HepG2 (cell line): ENCODE results near the gene AGPAT3. TPM values are rescaled to one million over a fixed set of nuclear protein-coding genes. Genes with fewer than 3 reads are reported as not detected.

Experiments used
- ARID5B ChIP-seq: IDR thresholded peaks from 2 replicates; pipeline ENCODE4 v1.4.0; 2020; ENCODE audit warnings: mild to moderate bottlenecking, missing genetic modification reagents
- ATF1 ChIP-seq: IDR thresholded peaks from 2 replicates; pipeline ENCODE4 v1.6.1; 2016; ENCODE audit warnings: mild to moderate bottlenecking, control low read depth
- CHCHD3 ChIP-seq: sonication (generic); formaldehyde crosslinking; IDR thresholded peaks from 2 replicates; pipeline ENCODE4 v1.8.0; 2022; ENCODE audit warnings: mild to moderate bottlenecking, missing genetic modification reagents, moderate library complexity
- CTCF ChIP-seq: sonication (generic); formaldehyde crosslinking; IDR thresholded peaks from 2 replicates; pipeline ENCODE4 v1.5.0; 2020; ENCODE audit warnings: mild to moderate bottlenecking, missing genetic modification reagents, moderate library complexity
- ELF1 ChIP-seq: sonication (generic); formaldehyde crosslinking; IDR thresholded peaks from 2 replicates; pipeline ENCODE4 v1.4.0; 2020; ENCODE audit warnings: missing genetic modification reagents
- GABPA ChIP-seq, 2 experiments: IDR thresholded peaks; 2 replicates each; pipeline ENCODE4 v1.6.1; 2011 to 2016; ENCODE audit warnings: low read depth in 2 of 2, low read length in 1 of 2, missing biosample characterization in 1 of 2, missing genetic modification characterization in 1 of 2
- KLF6 ChIP-seq: IDR thresholded peaks from 2 replicates; pipeline ENCODE4 v1.8.0; 2016; ENCODE audit warnings: missing biosample characterization, missing genetic modification reagents
- PHF8 ChIP-seq: sonication (generic); formaldehyde crosslinking; IDR thresholded peaks from 2 replicates; pipeline ENCODE4 v1.5.0; 2020; ENCODE audit warnings: missing genetic modification reagents
- PPARG ChIP-seq: conservative IDR thresholded peaks from 2 replicates; pipeline ENCODE4 v1.6.1; 2016; ENCODE audit warnings: missing biosample characterization, missing genetic modification reagents
- XRCC5 ChIP-seq: fragments of 200-400 bp; formaldehyde crosslinking; optimal IDR thresholded peaks from 2 replicates; pipeline ENCODE3; 2017; ENCODE audit warnings: mild to moderate bottlenecking, low read length
- ZFP62 ChIP-seq: sonication (generic); formaldehyde crosslinking; IDR thresholded peaks from 2 replicates; pipeline ENCODE4 v1.4.0; 2020; ENCODE audit warnings: missing genetic modification reagents
- ZMAT3 ChIP-seq: sonication (generic); formaldehyde crosslinking; conservative IDR thresholded peaks from 2 replicates; pipeline ENCODE4 v1.7.0; 2021; ENCODE audit warnings: missing genetic modification reagents
- ZNF335 ChIP-seq: sonication (generic); formaldehyde crosslinking; IDR thresholded peaks from 2 replicates; pipeline ENCODE4 v1.4.0; 2020; ENCODE audit warnings: missing genetic modification reagents
- ZNF414 ChIP-seq: sonication (generic); formaldehyde crosslinking; IDR thresholded peaks from 2 replicates; pipeline ENCODE4 v1.5.0; 2020; ENCODE audit warnings: missing genetic modification reagents
- ZNF451 ChIP-seq: sonication (generic); formaldehyde crosslinking; IDR thresholded peaks from 2 replicates; pipeline ENCODE4 v1.5.0; 2020; ENCODE audit warnings: mild to moderate bottlenecking, missing genetic modification reagents
- ZNF678 ChIP-seq: sonication (generic); formaldehyde crosslinking; IDR thresholded peaks from 2 replicates; pipeline ENCODE4 v1.4.0; 2020; ENCODE audit warnings: mild to moderate bottlenecking, missing genetic modification reagents
- ZNF816 ChIP-seq: sonication (generic); formaldehyde crosslinking; IDR thresholded peaks from 2 replicates; pipeline ENCODE4 v1.8.0; 2022; ENCODE audit warnings: missing genetic modification reagents, mild to moderate bottlenecking, borderline replicate concordance
- polyA plus RNA-seq, 8 experiments: library from polyadenylated mRNA; depleted of rRNA in 3 of 8; stranded (reverse) in 7 of 8; unstranded in 1 of 8; fragments of >200 nt; fragmentation: Illumina TruSeq in 4 of 8; extraction: Trizol in 4 of 8; gene quantifications; 2 replicates each; pipeline versions ENCODE4 v1.2.1 to v1.2.3, GENCODE V29; 2011 to 2016; ENCODE audit warnings: low read depth in 4 of 8, missing spikeins in 1 of 8, mixed read lengths in 1 of 8; ENCODE audit not compliant: insufficient read depth in 1 of 8
- total RNA-seq, 5 experiments: library from RNA; depleted of rRNA; stranded (reverse); fragments of >200 nt; fragmentation: Illumina TruSeq; extraction: Trizol; gene quantifications; 2 replicates each; pipeline ENCODE4 v1.2.3, GENCODE V29; 2016; ENCODE audit warnings: low read depth in 1 of 5
- TF ChIP-seq, protein P1 (sequence below): sonication (generic); formaldehyde crosslinking; IDR thresholded peaks from 2 replicates; pipeline ENCODE4 v1.5.1; 2020; ENCODE audit warnings: missing genetic modification reagents, mild to moderate bottlenecking, borderline replicate concordance
- TF ChIP-seq, protein P2 (sequence below): sonication (generic); formaldehyde crosslinking; IDR thresholded peaks from 2 replicates; pipeline ENCODE4 v1.9.0; 2021; ENCODE audit warnings: missing genetic modification reagents, mild to moderate bottlenecking, borderline replicate concordance
- TF ChIP-seq, protein P3 (sequence below): IDR thresholded peaks from 2 replicates; pipeline ENCODE4 v1.6.1; 2016; ENCODE audit warnings: mild to moderate bottlenecking, missing biosample characterization, missing genetic modification reagents

Gene AGPAT3
- total and polyA plus RNA-seq, 2 of the 13 experiments (the other 11 are each of a cell fraction or from before 2014, with no cell fraction given): 32.2 to 54.4 TPM

GRCh38 chr21:44011579-44012473 is 146.8 kb downstream of the AGPAT3 start, which contains the start of gene TRAPPC10 (continued):
- TF ChIP-seq KLF6 (CRISPR knock-in tag) (0 out of 2 replicates have a peak, but pooled peaks have one; percentile 28), GABPA (IDR thresholded peaks at IDR 0.05; ENCODE audit: low read depth, low read length) (peak; percentile 92), GABPA (CRISPR knock-in tag; IDR thresholded peaks at IDR 0.05; ENCODE audit: low read depth) (peak; percentile 82), ELF1 (CRISPR knock-in tag) (peak; percentile 55; the same call in 1 of the 2 replicates), ZNF816 (CRISPR knock-in tag) (no peak), PPARG (CRISPR knock-in tag) (no peak), ZFP62 (CRISPR knock-in tag) (no peak), ZNF451 (CRISPR knock-in tag) (peak; percentile 59), CHCHD3 (CRISPR knock-in tag) (no peak), ZMAT3 (CRISPR knock-in tag) (no peak), ARID5B (CRISPR knock-in tag) (peak; percentile 35; the same call in 1 of the 2 replicates), ZNF678 (no peak; the same call in 1 of the 2 replicates), CTCF (CRISPR knock-in tag) (0 out of 2 replicates have a peak, but pooled peaks have one; percentile 12), XRCC5 (peak; percentile 50), ATF1 (CRISPR knock-in tag) (peak; percentile 69), ZNF335 (CRISPR knock-in tag) (no peak), PHF8 (CRISPR knock-in tag) (peak; percentile 88), ZNF414 (CRISPR knock-in tag) (peak; percentile 60; the same call in 1 of the 2 replicates)
- TF ChIP-seq, protein P1, sequence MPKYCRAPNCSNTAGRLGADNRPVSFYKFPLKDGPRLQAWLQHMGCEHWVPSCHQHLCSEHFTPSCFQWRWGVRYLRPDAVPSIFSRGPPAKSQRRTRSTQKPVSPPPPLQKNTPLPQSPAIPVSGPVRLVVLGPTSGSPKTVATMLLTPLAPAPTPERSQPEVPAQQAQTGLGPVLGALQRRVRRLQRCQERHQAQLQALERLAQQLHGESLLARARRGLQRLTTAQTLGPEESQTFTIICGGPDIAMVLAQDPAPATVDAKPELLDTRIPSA (CRISPR knock-in tag): no peak; the same call in 1 of the 2 replicates
- TF ChIP-seq, protein P2, sequence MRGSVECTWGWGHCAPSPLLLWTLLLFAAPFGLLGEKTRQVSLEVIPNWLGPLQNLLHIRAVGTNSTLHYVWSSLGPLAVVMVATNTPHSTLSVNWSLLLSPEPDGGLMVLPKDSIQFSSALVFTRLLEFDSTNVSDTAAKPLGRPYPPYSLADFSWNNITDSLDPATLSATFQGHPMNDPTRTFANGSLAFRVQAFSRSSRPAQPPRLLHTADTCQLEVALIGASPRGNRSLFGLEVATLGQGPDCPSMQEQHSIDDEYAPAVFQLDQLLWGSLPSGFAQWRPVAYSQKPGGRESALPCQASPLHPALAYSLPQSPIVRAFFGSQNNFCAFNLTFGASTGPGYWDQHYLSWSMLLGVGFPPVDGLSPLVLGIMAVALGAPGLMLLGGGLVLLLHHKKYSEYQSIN (CRISPR knock-in tag): no peak
- TF ChIP-seq, protein P3, sequence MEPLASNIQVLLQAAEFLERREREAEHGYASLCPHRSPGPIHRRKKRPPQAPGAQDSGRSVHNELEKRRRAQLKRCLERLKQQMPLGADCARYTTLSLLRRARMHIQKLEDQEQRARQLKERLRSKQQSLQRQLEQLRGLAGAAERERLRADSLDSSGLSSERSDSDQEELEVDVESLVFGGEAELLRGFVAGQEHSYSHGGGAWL (CRISPR knock-in tag): peak; percentile 30; the same call in 1 of the 2 replicates
